WERI-Rb-1 (cell line): Measurements from ENCODE around the gene ISX.
A peak's percentile ranks its signal among the peaks of the same experiment; 100 is the strongest.
"Not testable (repeated sequence)": the region's sequence is repeated elsewhere in the genome, so short reads cannot be mapped to it uniquely, and the experiment has no call there.

Source experiments
- DNase-seq: peaks from one replicate; pipeline ENCODE4 v3.0.0-alpha.2; 2020
- H3K27ac ChIP-seq: fragments of 250-450 bp; sonication (Bioruptor Pico); 2 replicates; pipeline ENCODE4 v1.5.1; 2020; ENCODE audit warnings: mild to moderate bottlenecking, moderate library complexity
- H3K27me3 ChIP-seq: fragments of 250-450 bp; sonication (Bioruptor Pico); 2 replicates; pipeline ENCODE4 v1.5.1; 2021; ENCODE audit warnings: mild to moderate bottlenecking, low read depth, moderate library complexity; ENCODE audit not compliant: insufficient read depth, severe bottlenecking
- H3K36me3 ChIP-seq: fragments of 250-450 bp; sonication (Bioruptor Pico); 2 replicates; pipeline ENCODE4 v1.5.1; 2020; ENCODE audit warnings: mild to moderate bottlenecking, moderate library complexity
- H3K4me3 ChIP-seq: 2 replicates; pipeline ENCODE4 v1.5.1; 2011; ENCODE audit warnings: low read depth, mild to moderate bottlenecking, control low read depth, low read length
- H3K9me3 ChIP-seq: fragments of 250-450 bp; sonication (Bioruptor Pico); 2 replicates; pipeline ENCODE4 v1.5.1; 2021; ENCODE audit warnings: mild to moderate bottlenecking, moderate library complexity; ENCODE audit not compliant: severe bottlenecking
- TF ChIP-seq, protein P1 (sequence below): IDR thresholded peaks from 2 replicates; pipeline ENCODE4 v1.5.1; 2011; ENCODE audit warnings: low read depth, mild to moderate bottlenecking, control low read depth, inconsistent platforms, low read length

Gene ISX

DNA sequence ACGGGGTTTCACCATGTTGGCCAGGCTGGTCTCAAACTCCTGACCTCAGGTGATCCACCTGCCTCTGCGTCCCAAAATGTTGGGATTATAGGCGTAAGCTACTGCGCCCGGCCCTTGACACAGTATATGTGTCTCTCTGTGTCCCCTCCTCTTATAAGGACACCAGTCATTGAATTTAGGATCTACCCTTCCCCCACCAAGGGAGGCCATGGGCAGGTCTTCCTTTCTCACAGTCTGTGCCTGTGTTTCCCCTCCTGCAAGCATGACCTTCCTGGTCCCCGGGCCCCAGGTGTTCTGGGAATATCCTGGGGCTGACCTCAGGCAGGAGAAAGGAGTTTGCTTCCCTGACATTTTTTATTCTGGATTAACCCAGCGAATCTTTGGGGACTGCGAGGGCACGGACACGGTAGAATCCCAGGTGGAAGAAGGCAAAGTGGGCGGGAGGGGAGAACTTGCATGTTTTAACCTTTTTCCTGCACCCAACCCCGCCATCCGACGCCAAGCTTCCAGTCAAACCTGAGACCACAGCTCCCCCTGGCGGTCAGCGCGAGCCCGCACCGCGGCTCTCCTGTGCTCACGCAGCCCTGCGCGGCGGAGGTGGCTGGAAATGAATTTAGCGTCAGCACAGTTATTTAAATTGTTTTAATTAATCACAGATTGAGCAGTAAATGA, 42.1 kb upstream of the ISX start:
- H3K4me3 ChIP-seq = peak overlapping the region; percentile 33
- no peaks in the 10 kb centered on the region for H3K36me3 ChIP-seq
- peak; percentile 85 for DNase-seq
- TF ChIP-seq, protein P1, sequence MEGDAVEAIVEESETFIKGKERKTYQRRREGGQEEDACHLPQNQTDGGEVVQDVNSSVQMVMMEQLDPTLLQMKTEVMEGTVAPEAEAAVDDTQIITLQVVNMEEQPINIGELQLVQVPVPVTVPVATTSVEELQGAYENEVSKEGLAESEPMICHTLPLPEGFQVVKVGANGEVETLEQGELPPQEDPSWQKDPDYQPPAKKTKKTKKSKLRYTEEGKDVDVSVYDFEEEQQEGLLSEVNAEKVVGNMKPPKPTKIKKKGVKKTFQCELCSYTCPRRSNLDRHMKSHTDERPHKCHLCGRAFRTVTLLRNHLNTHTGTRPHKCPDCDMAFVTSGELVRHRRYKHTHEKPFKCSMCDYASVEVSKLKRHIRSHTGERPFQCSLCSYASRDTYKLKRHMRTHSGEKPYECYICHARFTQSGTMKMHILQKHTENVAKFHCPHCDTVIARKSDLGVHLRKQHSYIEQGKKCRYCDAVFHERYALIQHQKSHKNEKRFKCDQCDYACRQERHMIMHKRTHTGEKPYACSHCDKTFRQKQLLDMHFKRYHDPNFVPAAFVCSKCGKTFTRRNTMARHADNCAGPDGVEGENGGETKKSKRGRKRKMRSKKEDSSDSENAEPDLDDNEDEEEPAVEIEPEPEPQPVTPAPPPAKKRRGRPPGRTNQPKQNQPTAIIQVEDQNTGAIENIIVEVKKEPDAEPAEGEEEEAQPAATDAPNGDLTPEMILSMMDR = peak; percentile 90
- H3K27me3 ChIP-seq = no peaks in the 10 kb centered on the region
- H3K27ac ChIP-seq = no peak overlapping the region
- no peaks in the 10 kb centered on the region for H3K9me3 ChIP-seq

DNA sequence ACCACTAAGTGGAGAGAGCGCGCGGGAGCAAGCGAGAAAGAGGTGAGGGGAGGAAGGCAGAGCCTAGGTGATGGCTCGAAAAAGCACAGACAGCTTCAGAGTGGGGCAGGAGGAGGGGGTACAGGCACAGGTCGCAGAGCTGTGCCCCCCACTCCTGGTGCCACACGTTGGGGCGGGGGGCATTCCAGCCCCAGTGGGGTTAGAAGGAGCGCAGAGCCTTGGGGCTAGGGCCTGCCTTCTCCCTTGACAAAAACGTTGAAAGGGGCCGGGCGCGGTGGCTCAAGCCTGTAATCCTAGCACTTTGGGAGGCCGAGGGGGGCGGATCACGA, 41.6 kb upstream of the ISX start:
- Histone ChIP-seq H3K27ac (no peak overlapping the region), H3K4me3 (peak overlapping the region; percentile 33), H3K9me3 (no peaks in the 10 kb centered on the region), H3K36me3 (no peaks in the 10 kb centered on the region), H3K27me3 (no peaks in the 10 kb centered on the region)
- DNase-seq = no peak
- TF ChIP-seq, protein P1 = no peak

DNA sequence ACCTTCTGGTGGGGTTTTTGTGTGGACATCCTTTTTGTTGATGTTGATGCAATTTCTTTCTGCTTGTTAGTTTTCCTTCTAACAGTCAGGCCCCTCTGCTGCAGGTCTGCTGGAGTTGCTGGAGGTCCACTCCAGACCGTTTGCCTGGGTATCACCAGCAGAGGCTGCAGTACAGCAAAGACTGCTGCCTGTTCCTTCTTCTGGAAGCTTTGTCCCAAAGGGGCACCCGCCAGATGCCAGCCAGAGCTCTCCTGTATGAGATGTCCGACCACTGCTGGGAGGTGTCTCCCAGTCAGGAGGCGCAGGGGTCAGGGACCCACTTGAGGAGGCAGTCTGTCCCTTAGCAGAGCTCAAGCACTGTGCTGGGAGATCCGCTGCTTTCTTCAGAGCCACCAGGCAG, 35.8 kb upstream of the ISX start:
- not testable (repeated sequence) for H3K27me3 ChIP-seq, H3K36me3 ChIP-seq, DNase-seq, H3K9me3 ChIP-seq, H3K4me3 ChIP-seq, H3K27ac ChIP-seq

DNA sequence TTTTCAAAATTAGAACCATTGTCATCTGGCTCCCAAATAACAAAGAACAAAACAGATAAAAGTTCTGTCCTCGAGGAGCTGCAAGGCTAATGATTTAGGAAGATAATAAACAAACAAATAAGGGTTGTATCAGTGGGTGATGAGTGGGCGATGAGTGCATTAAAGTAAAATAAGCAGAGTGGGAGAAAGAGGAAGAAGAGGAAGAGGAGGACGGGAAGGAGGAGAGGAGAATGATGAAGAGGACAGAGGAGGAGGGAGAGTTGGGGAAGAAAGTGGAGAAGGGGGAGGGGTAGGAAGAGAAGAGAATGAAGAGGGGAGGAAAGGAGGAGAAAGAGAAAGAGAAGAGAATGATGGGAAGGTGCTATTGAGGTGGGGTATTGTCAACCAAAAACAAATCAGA, 33.4 kb upstream of the ISX start:
- no peaks in the 10 kb centered on the region for H3K9me3 ChIP-seq
- H3K4me3 ChIP-seq = no peak overlapping the region
- no peaks in the 10 kb centered on the region for H3K36me3 ChIP-seq
- no peak for DNase-seq
- H3K27ac ChIP-seq = no peak overlapping the region
- no peaks in the 10 kb centered on the region for H3K27me3 ChIP-seq
- TF ChIP-seq, protein P1 = no peak

DNA sequence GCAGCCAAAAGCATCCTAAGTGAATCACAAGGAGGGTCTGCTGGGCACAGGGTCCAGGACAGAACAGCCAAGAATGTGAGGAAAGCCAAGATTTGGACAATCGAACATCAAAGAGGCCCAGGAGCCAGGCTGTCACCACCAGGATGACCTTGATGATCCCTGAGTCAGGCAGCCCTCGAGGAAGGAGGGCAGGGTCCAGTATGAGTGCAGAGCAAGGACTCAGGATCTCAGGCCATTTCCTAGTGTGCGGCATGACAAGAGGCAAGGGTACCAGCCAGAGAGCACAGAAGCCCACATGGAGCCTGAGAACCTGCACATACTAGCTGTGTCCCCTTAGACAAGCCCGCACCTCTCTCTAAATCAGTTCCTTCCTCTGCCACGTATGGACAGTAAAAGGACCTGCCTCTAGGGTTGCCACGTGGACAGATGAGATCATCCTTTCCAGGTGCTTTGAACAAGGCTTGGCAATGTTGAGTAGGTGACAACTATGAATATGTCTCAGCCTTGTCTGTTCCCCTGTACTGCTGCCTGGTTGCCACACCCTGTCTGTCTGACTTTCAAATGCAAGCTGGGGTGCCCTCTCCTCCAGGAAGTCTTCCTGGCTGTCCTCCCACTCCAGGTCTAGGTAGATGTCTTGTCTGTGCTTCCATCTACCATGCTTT, 32.2 kb upstream of the ISX start:
- Histone ChIP-seq H3K27me3 (no peaks in the 10 kb centered on the region), H3K36me3 (no peaks in the 10 kb centered on the region), H3K4me3 (no peak overlapping the region), H3K9me3 (no peaks in the 10 kb centered on the region), H3K27ac (no peak overlapping the region)
- DNase-seq = no peak
- TF ChIP-seq, protein P1 = no peak

DNA sequence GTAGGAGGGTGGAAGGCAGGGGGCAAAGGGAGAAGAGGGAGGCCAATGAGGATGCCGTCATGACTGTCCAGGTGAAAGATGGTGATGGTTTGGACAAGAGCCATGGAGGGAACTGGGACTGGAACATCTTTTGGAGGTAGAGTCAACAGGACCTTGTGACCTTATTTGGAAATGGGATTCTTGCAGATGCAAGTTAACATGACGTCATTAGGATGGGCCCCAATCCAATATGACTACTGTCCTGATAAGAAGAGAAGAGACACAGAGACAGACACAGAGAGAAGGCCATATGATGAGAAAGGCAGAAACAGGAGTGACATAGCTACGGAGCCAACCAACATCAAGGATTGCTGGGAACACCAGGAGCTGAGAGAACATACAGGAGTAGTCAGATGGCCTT, 31.0 kb upstream of the ISX start:
- DNase-seq = no peak
- no peaks in the 10 kb centered on the region for H3K36me3 ChIP-seq
- H3K4me3 ChIP-seq = no peak overlapping the region
- H3K9me3 ChIP-seq = no peaks in the 10 kb centered on the region
- TF ChIP-seq, protein P1 = no peak
- H3K27ac ChIP-seq = no peak overlapping the region
- H3K27me3 ChIP-seq = no peaks in the 10 kb centered on the region
